Mammary epithelial cell (primary cell): ENCODE measurements around the gene DNM2.

Source experiments
- EZH2 ChIP-seq: IDR thresholded peaks from 2 replicates; pipeline ENCODE4 v1.6.1; 2012; ENCODE audit warnings: low read length, inconsistent platforms, borderline replicate concordance
- TF ChIP-seq, protein P1 (sequence below), 2 donors: IDR thresholded peaks in 1 of 2; conservative IDR thresholded peaks in 1 of 2; 2 replicates each; pipeline ENCODE4 v1.5.1; 2011 to 2012; ENCODE audit warnings: inconsistent platforms in 2 of 2, low read length in 2 of 2, mild to moderate bottlenecking in 2 of 2, control low read depth in 1 of 2, low read depth in 1 of 2; ENCODE audit not compliant: insufficient read depth in 1 of 2; ENCODE audit errors: extremely low read depth in 1 of 2

DNA sequence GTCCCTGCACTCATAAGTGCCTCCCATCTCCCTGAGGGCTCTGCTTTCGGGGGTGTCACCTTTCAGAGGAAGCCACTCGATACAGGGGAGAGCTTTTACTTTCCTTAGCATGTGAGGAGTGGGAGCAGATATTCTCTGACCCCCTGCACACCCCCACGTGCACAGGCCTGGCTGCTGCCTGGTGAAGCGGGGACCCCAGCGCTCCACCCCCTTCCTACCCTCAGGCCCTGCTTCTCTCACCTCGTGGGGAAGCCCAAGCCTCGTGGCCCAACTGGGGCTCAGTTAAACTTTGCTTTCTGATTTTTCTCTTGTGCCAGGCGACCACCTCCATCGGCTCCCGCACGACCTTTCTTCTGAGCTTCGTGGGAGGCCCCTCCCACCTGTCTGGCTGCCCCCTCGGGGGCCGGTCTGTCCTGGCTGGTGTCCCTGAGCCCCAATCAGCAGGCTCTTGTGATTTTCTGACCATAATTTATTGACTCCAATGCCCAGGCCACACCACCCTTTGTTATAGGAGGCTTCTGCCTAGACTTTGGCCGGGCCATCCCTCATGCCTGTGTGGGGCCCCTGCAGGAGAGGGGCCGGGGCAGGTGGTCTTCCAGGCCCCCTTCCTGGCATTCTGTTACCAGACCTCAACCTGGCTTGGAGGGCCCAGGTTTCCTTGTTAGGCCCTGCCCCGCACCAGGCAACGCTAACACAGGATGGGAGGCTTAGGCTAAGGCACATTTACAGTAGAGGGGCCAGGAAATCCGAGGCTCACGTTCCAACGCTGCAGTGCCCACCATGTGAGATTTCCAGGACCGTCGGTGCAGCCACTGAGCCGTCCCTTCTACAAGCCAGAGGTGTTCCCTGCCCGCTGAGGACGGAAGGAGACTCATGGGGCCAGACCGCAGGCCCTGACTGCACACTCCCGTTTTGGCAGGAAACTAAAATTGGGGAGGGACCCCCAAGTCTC lies 114.4 kb downstream of the DNM2 start:
- TF ChIP-seq EZH2: no peak
- TF ChIP-seq, protein P1, sequence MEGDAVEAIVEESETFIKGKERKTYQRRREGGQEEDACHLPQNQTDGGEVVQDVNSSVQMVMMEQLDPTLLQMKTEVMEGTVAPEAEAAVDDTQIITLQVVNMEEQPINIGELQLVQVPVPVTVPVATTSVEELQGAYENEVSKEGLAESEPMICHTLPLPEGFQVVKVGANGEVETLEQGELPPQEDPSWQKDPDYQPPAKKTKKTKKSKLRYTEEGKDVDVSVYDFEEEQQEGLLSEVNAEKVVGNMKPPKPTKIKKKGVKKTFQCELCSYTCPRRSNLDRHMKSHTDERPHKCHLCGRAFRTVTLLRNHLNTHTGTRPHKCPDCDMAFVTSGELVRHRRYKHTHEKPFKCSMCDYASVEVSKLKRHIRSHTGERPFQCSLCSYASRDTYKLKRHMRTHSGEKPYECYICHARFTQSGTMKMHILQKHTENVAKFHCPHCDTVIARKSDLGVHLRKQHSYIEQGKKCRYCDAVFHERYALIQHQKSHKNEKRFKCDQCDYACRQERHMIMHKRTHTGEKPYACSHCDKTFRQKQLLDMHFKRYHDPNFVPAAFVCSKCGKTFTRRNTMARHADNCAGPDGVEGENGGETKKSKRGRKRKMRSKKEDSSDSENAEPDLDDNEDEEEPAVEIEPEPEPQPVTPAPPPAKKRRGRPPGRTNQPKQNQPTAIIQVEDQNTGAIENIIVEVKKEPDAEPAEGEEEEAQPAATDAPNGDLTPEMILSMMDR (conservative IDR thresholded peaks at IDR 0.05 in 1 of 2, IDR thresholded peaks at IDR 0.05 in 1 of 2; ENCODE audit: extremely low read depth in 1 of 2, insufficient read depth in 1 of 2, low read depth in 1 of 2, low read length in 2 of 2): no peak
